Mesothelial cell of epicardium (in vitro differentiated cells): ENCODE results near the gene BICRAL. TPM values are rescaled to one million over a fixed set of nuclear protein-coding genes. Genes with fewer than 3 reads are reported as not detected.

ENCODE experiments used
- DNase-seq, 2 experiments: peaks; one replicate each; pipeline ENCODE4 v3.0.0; 2021; ENCODE audit warnings: low spot score in 2 of 2; ENCODE audit not compliant: unreplicated experiment in 2 of 2
- H3K27ac Mint-ChIP-seq: 2 replicates; pipeline ENCODE4 v1.8.0; 2021; ENCODE audit warnings: mixed read lengths
- H3K27me3 Mint-ChIP-seq: 2 replicates; pipeline ENCODE4 v1.8.0; 2021; ENCODE audit warnings: low read depth, mixed read lengths
- H3K36me3 Mint-ChIP-seq: 2 replicates; pipeline ENCODE4 v1.8.0; 2021; ENCODE audit warnings: mixed read lengths
- H3K4me1 Mint-ChIP-seq: 2 replicates; pipeline ENCODE4 v1.8.0; 2021; ENCODE audit warnings: mixed read lengths
- H3K4me3 Mint-ChIP-seq: 2 replicates; pipeline ENCODE4 v1.8.0; 2021; ENCODE audit warnings: mild to moderate bottlenecking, moderate library complexity, mixed read lengths
- H3K9me3 Mint-ChIP-seq: 2 replicates; pipeline ENCODE4 v1.8.0; 2021; ENCODE audit warnings: mixed read lengths
- total RNA-seq: library from RNA; stranded (reverse); gene quantifications from 3 replicates; pipeline ENCODE4 v1.2.1, GENCODE V29; 2021
- TF ChIP-seq, protein P1 (sequence below): fragments of 200-600 bp; sonication (generic); IDR thresholded peaks from one replicate; pipeline ENCODE4 v1.5.0; 2021; ENCODE audit warnings: antibody characterized with exemption; ENCODE audit not compliant: unreplicated experiment

The BICRAL gene
- total RNA-seq, 1 donor from 2014 or later: 13.2 TPM

DNA sequence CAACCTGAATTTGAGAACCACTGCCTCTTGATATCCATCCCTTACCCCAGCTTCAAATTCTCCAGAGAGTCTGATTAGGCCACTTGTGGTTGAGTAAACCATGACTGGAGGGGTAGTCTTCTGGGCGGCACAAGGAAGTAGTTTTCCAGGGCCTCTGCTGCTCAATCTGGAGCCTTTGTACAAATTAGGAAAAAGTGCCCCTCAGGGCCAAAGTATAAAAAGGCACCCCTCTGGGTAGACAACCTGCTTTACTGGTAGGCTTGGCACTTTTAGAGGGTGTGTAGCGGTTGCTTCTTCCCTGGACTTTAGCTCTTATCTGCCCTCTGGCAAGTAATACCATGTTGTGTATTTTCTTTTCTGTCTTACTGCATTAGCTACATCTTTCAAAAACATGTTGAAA, 64.7 kb downstream of the BICRAL start:
- Mint-ChIP-seq H3K9me3 (no peaks in the 10 kb centered on the region), H3K27me3 (no peaks in the 10 kb centered on the region), H3K36me3 (peaks cover 11% of the 10 kb centered on the region), H3K4me1 (peaks cover 4% of the 10 kb centered on the region), H3K4me3 (no peak overlapping the region), H3K27ac (no peak overlapping the region)
- TF ChIP-seq, protein P1, sequence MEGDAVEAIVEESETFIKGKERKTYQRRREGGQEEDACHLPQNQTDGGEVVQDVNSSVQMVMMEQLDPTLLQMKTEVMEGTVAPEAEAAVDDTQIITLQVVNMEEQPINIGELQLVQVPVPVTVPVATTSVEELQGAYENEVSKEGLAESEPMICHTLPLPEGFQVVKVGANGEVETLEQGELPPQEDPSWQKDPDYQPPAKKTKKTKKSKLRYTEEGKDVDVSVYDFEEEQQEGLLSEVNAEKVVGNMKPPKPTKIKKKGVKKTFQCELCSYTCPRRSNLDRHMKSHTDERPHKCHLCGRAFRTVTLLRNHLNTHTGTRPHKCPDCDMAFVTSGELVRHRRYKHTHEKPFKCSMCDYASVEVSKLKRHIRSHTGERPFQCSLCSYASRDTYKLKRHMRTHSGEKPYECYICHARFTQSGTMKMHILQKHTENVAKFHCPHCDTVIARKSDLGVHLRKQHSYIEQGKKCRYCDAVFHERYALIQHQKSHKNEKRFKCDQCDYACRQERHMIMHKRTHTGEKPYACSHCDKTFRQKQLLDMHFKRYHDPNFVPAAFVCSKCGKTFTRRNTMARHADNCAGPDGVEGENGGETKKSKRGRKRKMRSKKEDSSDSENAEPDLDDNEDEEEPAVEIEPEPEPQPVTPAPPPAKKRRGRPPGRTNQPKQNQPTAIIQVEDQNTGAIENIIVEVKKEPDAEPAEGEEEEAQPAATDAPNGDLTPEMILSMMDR: no peak
- no peak for DNase-seq

DNA sequence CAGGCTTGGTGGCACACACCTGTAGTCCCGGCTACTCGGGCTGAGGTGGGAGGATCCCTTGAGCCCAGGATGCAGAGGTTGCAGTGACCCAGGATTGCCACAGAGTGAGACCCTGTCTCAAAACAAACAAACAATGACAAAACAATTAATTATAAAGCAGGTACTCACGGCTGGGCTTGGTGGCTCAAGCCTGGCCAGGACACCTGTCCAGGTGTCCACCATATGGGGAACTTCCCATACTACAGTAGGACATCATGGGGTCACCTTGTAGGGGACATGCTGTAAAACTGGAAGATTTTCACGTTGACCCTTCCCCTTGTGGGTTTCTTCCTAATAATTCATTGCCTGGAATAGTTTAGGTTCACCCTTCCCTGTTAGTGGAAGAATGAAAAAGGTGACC, 66.8 kb downstream of the BICRAL start:
- H3K36me3 Mint-ChIP-seq: peaks cover 13% of the 10 kb centered on the region
- no peaks in the 10 kb centered on the region for H3K9me3 Mint-ChIP-seq
- H3K27ac Mint-ChIP-seq: no peak overlapping the region
- no peaks in the 10 kb centered on the region for H3K27me3 Mint-ChIP-seq
- peaks cover 4% of the 10 kb centered on the region for H3K4me1 Mint-ChIP-seq
- no peak for DNase-seq
- no peak overlapping the region for H3K4me3 Mint-ChIP-seq
- TF ChIP-seq, protein P1: no peak

DNA sequence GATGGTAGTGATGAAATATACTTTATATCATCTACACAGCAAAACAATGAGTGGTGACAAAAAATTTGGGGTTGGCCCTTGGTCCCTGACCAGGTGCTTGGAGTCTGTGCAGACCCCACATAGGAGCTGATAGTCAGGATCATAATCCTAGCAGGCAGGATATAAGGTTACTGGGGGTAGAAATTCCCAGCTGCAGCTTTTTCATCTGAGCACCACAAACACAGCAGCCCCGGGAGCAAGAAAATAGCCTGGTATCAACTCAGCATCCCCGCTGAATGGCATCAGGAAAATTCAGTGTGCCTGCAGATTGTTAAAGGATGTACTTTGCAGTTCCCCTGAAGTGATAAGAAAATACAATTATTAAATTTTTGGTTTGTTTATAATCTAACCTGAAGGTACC, 69.7 kb downstream of the BICRAL start:
- no peak overlapping the region for H3K4me3 Mint-ChIP-seq
- H3K27ac Mint-ChIP-seq: no peak overlapping the region
- peaks cover 13% of the 10 kb centered on the region for H3K36me3 Mint-ChIP-seq
- no peak for DNase-seq
- no peaks in the 10 kb centered on the region for H3K9me3 Mint-ChIP-seq
- TF ChIP-seq, protein P1: no peak
- no peaks in the 10 kb centered on the region for H3K27me3 Mint-ChIP-seq
- no peaks in the 10 kb centered on the region for H3K4me1 Mint-ChIP-seq

DNA sequence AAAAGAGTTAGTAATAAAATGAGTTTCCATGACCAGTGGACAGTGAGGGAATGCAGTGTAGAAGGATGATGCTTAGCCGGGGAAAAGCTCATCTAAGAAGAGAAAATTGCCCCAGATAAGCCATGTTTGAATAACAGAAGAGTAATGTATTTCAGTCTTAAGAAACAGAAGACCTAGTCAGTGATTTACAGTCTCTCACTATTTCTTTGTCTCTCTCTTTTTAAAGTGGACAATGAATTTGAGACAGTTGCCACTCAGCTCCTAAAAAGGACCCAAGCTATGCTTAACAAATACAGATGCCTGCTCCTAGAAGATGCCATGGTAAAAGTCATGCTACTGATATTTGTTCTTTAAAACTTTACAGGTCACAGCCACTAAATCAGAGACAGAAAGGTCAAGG, 78.2 kb downstream of the BICRAL start:
- Mint-ChIP-seq H3K4me3 (no peak overlapping the region), H3K4me1 (no peaks in the 10 kb centered on the region), H3K27me3 (no peaks in the 10 kb centered on the region), H3K27ac (no peak overlapping the region), H3K9me3 (no peaks in the 10 kb centered on the region), H3K36me3 (peaks cover 34% of the 10 kb centered on the region)
- TF ChIP-seq, protein P1: no peak
- no peak for DNase-seq

DNA sequence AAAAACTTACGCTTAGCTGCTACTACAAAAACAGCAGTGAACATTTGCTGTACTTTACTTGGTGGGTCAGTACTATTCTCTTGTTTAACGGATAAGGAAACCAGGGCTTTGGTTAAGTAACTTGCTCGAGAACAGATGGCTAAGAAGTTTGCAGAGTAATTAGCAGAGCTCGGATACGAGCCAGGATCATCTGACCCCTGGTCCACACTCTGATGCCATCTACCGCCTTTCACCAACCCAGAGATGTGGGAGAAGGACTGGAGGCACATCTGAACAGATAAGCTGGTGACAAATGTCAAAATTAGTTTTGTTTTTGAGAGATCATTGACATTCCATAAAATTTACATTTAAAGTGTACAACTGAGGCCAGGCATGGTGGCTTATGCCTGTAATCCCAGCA, 78.6 kb downstream of the BICRAL start:
- Mint-ChIP-seq H3K9me3 (no peaks in the 10 kb centered on the region), H3K27me3 (no peaks in the 10 kb centered on the region), H3K27ac (no peak overlapping the region), H3K36me3 (peaks cover 34% of the 10 kb centered on the region), H3K4me3 (no peak overlapping the region), H3K4me1 (no peaks in the 10 kb centered on the region)
- DNase-seq: no peak
- TF ChIP-seq, protein P1: no peak

DNA sequence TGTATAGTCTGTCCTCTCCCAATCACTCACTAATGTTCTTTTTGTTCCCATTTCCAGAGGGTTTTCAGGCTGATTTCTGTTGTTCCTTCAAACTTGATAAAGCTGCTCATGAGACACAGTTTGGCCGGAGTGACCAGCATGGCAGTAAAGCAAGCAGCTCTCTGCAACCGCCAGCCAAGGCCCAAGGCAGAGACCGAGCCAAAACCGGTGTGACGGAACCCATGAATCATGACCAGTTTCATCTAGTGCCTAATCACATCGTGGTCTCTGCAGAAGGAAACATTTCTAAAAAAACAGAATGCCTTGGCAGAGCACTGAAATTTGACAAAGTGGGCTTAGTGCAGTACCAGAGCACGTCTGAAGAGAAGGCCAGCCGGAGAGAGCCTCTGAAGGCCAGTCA, 82.8 kb downstream of the BICRAL start:
- Mint-ChIP-seq H3K9me3 (no peaks in the 10 kb centered on the region), H3K4me1 (no peaks in the 10 kb centered on the region), H3K27me3 (no peaks in the 10 kb centered on the region), H3K36me3 (peaks cover 31% of the 10 kb centered on the region), H3K4me3 (no peak overlapping the region), H3K27ac (no peak overlapping the region)
- no peak for DNase-seq
- TF ChIP-seq, protein P1: no peak
